PC-9 (cell line): ENCODE results near the gene KCNC1. TPM values are rescaled to one million over a fixed set of nuclear protein-coding genes. Genes with fewer than 3 reads are reported as not detected.

ENCODE experiments used
- BruUV-seq: library from RNA; stranded (reverse); fragments of 400-500 nt; replicated peaks from 2 replicates; lab custom pipeline; 2021; lab: Mats Ljungman, UMichigan
- CTCF ChIA-PET: fragments of 300-600 bp; sonication (Branson Sonifier 250); formaldehyde crosslinking; loops from one replicate; lab custom pipeline; 2022; ENCODE audit warnings: antibody characterized with exemption; lab: Charles Lee
- POLR2A ChIA-PET: fragments of 300-600 bp; sonication (Branson Sonifier 250); formaldehyde crosslinking; loops from one replicate; lab custom pipeline; 2022; ENCODE audit warnings: antibody characterized with exemption; ENCODE audit not compliant: unreplicated experiment; lab: Charles Lee
- DNase-seq, 2 experiments: peaks; one replicate each; pipeline versions ENCODE4 v3.0.0 to v3.0.0-alpha.2; 2015 to 2022; ENCODE audit warnings: mixed read lengths in 1 of 2
- H2AFZ ChIP-seq: fragments of 200-600 bp; sonication (generic); 2 replicates; pipeline ENCODE4 v1.8.1; 2017; ENCODE audit warnings: antibody characterized with exemption
- H3F3A ChIP-seq: fragments of 200-600 bp; sonication (generic); 2 replicates; pipeline ENCODE4 v1.8.1; 2017; ENCODE audit warnings: antibody characterized with exemption, mild to moderate bottlenecking, low read depth; ENCODE audit not compliant: insufficient read depth
- H3K27ac ChIP-seq: fragments of 200-600 bp; sonication (generic); 2 replicates; pipeline ENCODE4 v1.6.1; 2016; ENCODE audit warnings: mixed run types
- H3K27me3 ChIP-seq: fragments of 200-600 bp; sonication (generic); 2 replicates; pipeline ENCODE4 v1.6.1; 2016; ENCODE audit warnings: low read depth, mixed run types; ENCODE audit not compliant: insufficient read depth
- H3K36me3 ChIP-seq: fragments of 200-600 bp; sonication (generic); 2 replicates; pipeline ENCODE4 v1.6.1; 2016; ENCODE audit warnings: low read depth, mixed run types
- H3K4me1 ChIP-seq: fragments of 200-600 bp; sonication (generic); replicated peaks from 2 replicates; pipeline ENCODE4 v1.6.1; 2016; ENCODE audit warnings: mixed run types; ENCODE audit not compliant: insufficient read depth
- H3K4me2 ChIP-seq: fragments of 200-600 bp; sonication (generic); 2 replicates; pipeline ENCODE4 v1.6.1; 2017; ENCODE audit warnings: mixed run types
- H3K4me3 ChIP-seq: fragments of 200-600 bp; sonication (generic); 2 replicates; pipeline ENCODE4 v1.6.1; 2016; ENCODE audit warnings: mixed run types
- H3K79me2 ChIP-seq: fragments of 200-600 bp; sonication (generic); 2 replicates; pipeline ENCODE4 v1.6.1; 2017; ENCODE audit warnings: low read depth, mixed run types
- H3K9me2 ChIP-seq: fragments of 200-600 bp; sonication (generic); 2 replicates; pipeline ENCODE4 v1.8.1; 2017; ENCODE audit warnings: mild to moderate bottlenecking; ENCODE audit not compliant: insufficient read depth
- H3K9me3 ChIP-seq: fragments of 200-600 bp; sonication (generic); 2 replicates; pipeline ENCODE4 v1.8.1; 2016; ENCODE audit warnings: low read depth; ENCODE audit not compliant: insufficient read depth
- H4K20me1 ChIP-seq: fragments of 200-600 bp; sonication (generic); 2 replicates; pipeline ENCODE4 v1.8.1; 2017; ENCODE audit not compliant: insufficient read depth
- EZH2 ChIP-seq: fragments of 200-600 bp; sonication (generic); IDR thresholded peaks from 2 replicates; pipeline ENCODE4 v1.8.0; 2017; ENCODE audit warnings: antibody characterized with exemption, low read depth
- intact Hi-C: fragments of 100-400 bp; cut with micrococcal nuclease; formaldehyde crosslinking; loops from one replicate; pipeline ENCODE4 v1.10.0; 2022; ENCODE audit not compliant: unreplicated experiment
- total RNA-seq: library from RNA; stranded (reverse); gene quantifications from 2 replicates; pipeline ENCODE4 v1.2.3, GENCODE V29; 2021
- TF ChIP-seq, protein P1 (sequence below): fragments of 200-600 bp; sonication (generic); conservative IDR thresholded peaks from 2 replicates; pipeline ENCODE4 v1.6.1; 2017; ENCODE audit warnings: mixed run types, antibody characterized with exemption, mild to moderate bottlenecking, moderate library complexity

The KCNC1 gene
- total RNA-seq, 1 experiment from 2014 or later, result not detected

GRCh38 chr11:17781221-17781620 is 46.6 kb downstream of the KCNC1 start:
- DNase-seq, result no peak
- Histone ChIP-seq H3K4me2 (no peak overlapping the region), H2AFZ (no peak overlapping the region), H4K20me1 (no peaks in the 10 kb centered on the region), H3K9me3 (no peaks in the 10 kb centered on the region), H3K36me3 (no peaks in the 10 kb centered on the region), H3K27me3 (0 out of 2 replicates have a peak, but pooled peaks cover 11% of the 10 kb centered on the region), H3K4me3 (no peak overlapping the region), H3K27ac (no peak overlapping the region), H3F3A (no peaks in the 10 kb centered on the region), H3K4me1 (no peaks in the 10 kb centered on the region), H3K79me2 (no peaks in the 10 kb centered on the region), H3K9me2 (no peaks in the 10 kb centered on the region)
- ChIA-PET POLR2A (no interaction called here), CTCF (no interaction called here)
- intact Hi-C loops, result no loop called here
- TF ChIP-seq EZH2, result no peak
- TF ChIP-seq, protein P1, sequence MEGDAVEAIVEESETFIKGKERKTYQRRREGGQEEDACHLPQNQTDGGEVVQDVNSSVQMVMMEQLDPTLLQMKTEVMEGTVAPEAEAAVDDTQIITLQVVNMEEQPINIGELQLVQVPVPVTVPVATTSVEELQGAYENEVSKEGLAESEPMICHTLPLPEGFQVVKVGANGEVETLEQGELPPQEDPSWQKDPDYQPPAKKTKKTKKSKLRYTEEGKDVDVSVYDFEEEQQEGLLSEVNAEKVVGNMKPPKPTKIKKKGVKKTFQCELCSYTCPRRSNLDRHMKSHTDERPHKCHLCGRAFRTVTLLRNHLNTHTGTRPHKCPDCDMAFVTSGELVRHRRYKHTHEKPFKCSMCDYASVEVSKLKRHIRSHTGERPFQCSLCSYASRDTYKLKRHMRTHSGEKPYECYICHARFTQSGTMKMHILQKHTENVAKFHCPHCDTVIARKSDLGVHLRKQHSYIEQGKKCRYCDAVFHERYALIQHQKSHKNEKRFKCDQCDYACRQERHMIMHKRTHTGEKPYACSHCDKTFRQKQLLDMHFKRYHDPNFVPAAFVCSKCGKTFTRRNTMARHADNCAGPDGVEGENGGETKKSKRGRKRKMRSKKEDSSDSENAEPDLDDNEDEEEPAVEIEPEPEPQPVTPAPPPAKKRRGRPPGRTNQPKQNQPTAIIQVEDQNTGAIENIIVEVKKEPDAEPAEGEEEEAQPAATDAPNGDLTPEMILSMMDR, result no peak
- BruUV-seq, result no TSS peak

- Histone ChIP-seq H3K27ac (no peak overlapping the region), H3K4me1 (no peaks in the 10 kb centered on the region), H3K9me3 (no peaks in the 10 kb centered on the region), H3K79me2 (no peaks in the 10 kb centered on the region), H3K9me2 (no peaks in the 10 kb centered on the region), H3K36me3 (no peaks in the 10 kb centered on the region), H4K20me1 (no peaks in the 10 kb centered on the region), H3K27me3 (0 out of 2 replicates have a peak, but pooled peaks cover 11% of the 10 kb centered on the region), H3K4me3 (no peak overlapping the region), H3K4me2 (no peak overlapping the region), H3F3A (no peaks in the 10 kb centered on the region), H2AFZ (no peak overlapping the region)
- ChIA-PET POLR2A (no interaction called here), CTCF (no interaction called here)
- BruUV-seq, result no TSS peak
- intact Hi-C loops, result no loop called here
- no peak for DNase-seq
- TF ChIP-seq, protein P1, result no peak
- TF ChIP-seq EZH2, result no peak
Observed at GRCh38 chr11:17781626-17782025, 47.0 kb downstream of the KCNC1 start.

DNA sequence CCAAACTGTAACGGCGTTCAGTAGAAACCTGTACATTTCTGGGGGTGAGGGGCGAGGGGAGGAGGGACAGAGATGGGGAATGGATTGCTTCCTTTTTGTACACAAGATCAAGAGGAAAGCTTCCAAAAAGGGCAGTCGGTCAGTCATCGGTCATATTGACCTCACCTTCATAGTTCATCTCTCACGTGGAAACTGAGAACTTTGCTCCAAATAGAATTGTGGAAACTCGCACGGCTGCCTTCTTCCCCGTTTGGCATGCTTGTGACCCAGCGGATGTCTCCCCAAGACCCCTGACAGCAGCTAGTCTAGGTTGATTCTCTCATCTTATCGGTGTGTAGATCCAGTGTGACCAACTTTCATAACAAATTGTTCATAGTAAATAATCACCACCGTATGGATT is 47.6 kb downstream of the KCNC1 start:
- Histone ChIP-seq H3K79me2 (no peaks in the 10 kb centered on the region), H3K27me3 (0 out of 2 replicates have a peak, but pooled peaks cover 11% of the 10 kb centered on the region), H2AFZ (no peak overlapping the region), H3K4me2 (no peak overlapping the region), H3K4me1 (no peaks in the 10 kb centered on the region), H3K9me2 (no peaks in the 10 kb centered on the region), H3K4me3 (no peak overlapping the region), H3F3A (no peaks in the 10 kb centered on the region), H3K36me3 (no peaks in the 10 kb centered on the region), H3K27ac (no peak overlapping the region), H4K20me1 (no peaks in the 10 kb centered on the region), H3K9me3 (no peaks in the 10 kb centered on the region)
- TF ChIP-seq, protein P1, result no peak
- TF ChIP-seq EZH2, result no peak
- intact Hi-C loops, result no loop called here
- no peak for DNase-seq
- POLR2A ChIA-PET, result interaction anchor here (0.6 to 0.7 kb wide), 2 partner anchors 7 to 51 kb away, joined by 3 to 6 read pairs; no protein-coding TSS in a partner anchor
- CTCF ChIA-PET, result no interaction called here
- no TSS peak for BruUV-seq
